ENCODE results near the gene SYPL2.

- no peak for TF ChIP-seq POLR2A (IDR thresholded peaks at IDR 0.05)
- TF ChIP-seq CTCF (IDR thresholded peaks at IDR 0.05): no peak
Observed at GRCh38 chr1:109490934-109491302, 24.6 kb downstream of the SYPL2 start.

All from lower leg skin (tissue), 3 donors.